SK-N-SH (cell line): ENCODE results near the gene DAGLB. TPM values are rescaled to one million over a fixed set of nuclear protein-coding genes. Genes with fewer than 3 reads are reported as not detected.
A peak's percentile ranks its signal among the peaks of the same experiment; 100 is the strongest.

Experiments used
- CTCF ChIA-PET: fragments of 300-600, 350-600 bp; formaldehyde crosslinking; extraction: SDS; loops from one replicate; lab custom pipeline; 2021; lab: Yijun Ruan, JAX
- POLR2A ChIA-PET: fragments of 350-600 bp; sonication (Branson Sonifier 250); formaldehyde crosslinking; extraction: SDS; loops from one replicate; lab custom pipeline; 2020; ENCODE audit warnings: antibody characterized with exemption, inconsistent platforms; lab: Yijun Ruan, JAX
- DNase-seq: peaks from one replicate; pipeline ENCODE4 v3.0.0; 2012
- H2AFZ ChIP-seq: fragments of 200-600 bp; sonication (generic); 2 replicates; pipeline ENCODE4 v1.8.1; 2016; ENCODE audit warnings: antibody characterized with exemption, mild to moderate bottlenecking, low read depth
- H3F3A ChIP-seq: fragments of 200-600 bp; sonication (generic); replicated peaks from 2 replicates; pipeline ENCODE3; 2016; ENCODE audit warnings: antibody characterized with exemption, mild to moderate bottlenecking; ENCODE audit not compliant: insufficient read depth
- H3K27ac ChIP-seq, 2 experiments: fragments of 200-500 bp in 1 of 2; fragments of 200-600 bp in 1 of 2; sonication (Bioruptor generic) in 1 of 2; sonication (generic), shearing (Covaris generic) in 1 of 2; 2 replicates each; pipeline versions ENCODE4 v1.5.1 to v1.6.1; 2014 to 2016; ENCODE audit warnings: low read depth in 2 of 2, inconsistent platforms in 1 of 2, low read length in 1 of 2, mild to moderate bottlenecking in 1 of 2, mixed read lengths in 1 of 2
- H3K27me3 ChIP-seq: fragments of 200-600 bp; sonication (generic), shearing (Covaris generic); 2 replicates; pipeline ENCODE4 v1.6.1; 2016; ENCODE audit warnings: mixed run types; ENCODE audit not compliant: insufficient read depth
- H3K36me3 ChIP-seq, 2 experiments: fragments of 200-500 bp in 1 of 2; fragments of 200-600 bp in 1 of 2; sonication (Bioruptor generic) in 1 of 2; sonication (generic) in 1 of 2; replicated peaks in 1 of 2; 2 replicates each; pipeline versions ENCODE3 to v1.5.1; 2014 to 2016; ENCODE audit warnings: low read length in 1 of 2, mild to moderate bottlenecking in 1 of 2; ENCODE audit not compliant: insufficient read depth in 2 of 2, control insufficient read depth in 1 of 2
- H3K4me1 ChIP-seq, 2 experiments: fragments of 200-500 bp in 1 of 2; fragments of 200-600 bp in 1 of 2; sonication (Bioruptor generic) in 1 of 2; sonication (generic), shearing (Covaris generic) in 1 of 2; 2 replicates each; pipeline versions ENCODE4 v1.5.1 to v1.6.1; 2014 to 2016; ENCODE audit warnings: low read depth in 1 of 2, low read length in 1 of 2, mixed run types in 1 of 2; ENCODE audit not compliant: insufficient read depth in 2 of 2, control insufficient read depth in 1 of 2
- H3K4me2 ChIP-seq: fragments of 200-600 bp; sonication (generic), shearing (Covaris generic); 2 replicates; pipeline ENCODE4 v1.6.1; 2017; ENCODE audit warnings: mixed run types
- H3K4me3 ChIP-seq, 2 experiments: fragments of 200-500 bp in 1 of 2; fragments of 200-600 bp in 1 of 2; sonication (Bioruptor generic) in 1 of 2; sonication (generic), shearing (Covaris generic) in 1 of 2; 2 replicates each; pipeline versions ENCODE4 v1.5.1 to v1.8.1; 2014 to 2016; ENCODE audit warnings: low read depth in 2 of 2, inconsistent platforms in 1 of 2, low read length in 1 of 2, mild to moderate bottlenecking in 1 of 2, mixed read lengths in 1 of 2, moderate library complexity in 1 of 2
- H3K79me2 ChIP-seq: fragments of 200-600 bp; sonication (generic); 2 replicates; pipeline ENCODE4 v1.8.1; 2017; ENCODE audit warnings: mild to moderate bottlenecking; ENCODE audit not compliant: insufficient read depth
- H3K9ac ChIP-seq: fragments of 200-600 bp; sonication (generic); 2 replicates; pipeline ENCODE4 v1.6.1; 2017; ENCODE audit warnings: mixed run types
- H3K9me2 ChIP-seq: fragments of 200-600 bp; sonication (generic); 2 replicates; pipeline ENCODE4 v1.6.1; 2017; ENCODE audit warnings: mixed run types
- H3K9me3 ChIP-seq: fragments of 200-600 bp; sonication (generic); 2 replicates; pipeline ENCODE4 v1.6.1; 2017; ENCODE audit warnings: mixed run types, mild to moderate bottlenecking, moderate library complexity
- H4K20me1 ChIP-seq: fragments of 200-600 bp; sonication (generic); 2 replicates; pipeline ENCODE4 v1.6.1; 2017; ENCODE audit warnings: mild to moderate bottlenecking, mixed run types; ENCODE audit not compliant: insufficient read depth
- IRF3 ChIP-seq: fragments of 150-350 bp; IDR thresholded peaks from 2 replicates; pipeline ENCODE4 v1.6.1; 2016; ENCODE audit warnings: mild to moderate bottlenecking, low read depth, low read length
- MAX ChIP-seq: IDR thresholded peaks from 2 replicates; pipeline ENCODE4 v1.4.0; 2012; ENCODE audit warnings: low read depth
- REST ChIP-seq: IDR thresholded peaks from 2 replicates; pipeline ENCODE4 v1.6.1; 2012; ENCODE audit warnings: mild to moderate bottlenecking, low read depth, low read length, moderate library complexity
- USF1 ChIP-seq: IDR thresholded peaks from 2 replicates; pipeline ENCODE4 v1.4.0; 2012; ENCODE audit warnings: low read depth, borderline replicate concordance
- WGBS: methylation state at CpG from one replicate; pipeline ENCODE4 v1.1.6; 2017; ENCODE audit warnings: low lambda C conversion rate; 5-methylcytosine and 5-hydroxymethylcytosine counted together
- polyA plus RNA-seq, 3 experiments: library from polyadenylated mRNA; depleted of rRNA; stranded (reverse); fragments of >200 nt; gene quantifications; 2 replicates each; pipeline ENCODE4 v1.2.3, GENCODE V29; 2012

The DAGLB gene
- polyA plus RNA-seq, 1 of the 3 experiments (the other 2 are of a cell fraction), result 24.1 TPM

GRCh38 chr7:6385909-6386560 is 61.7 kb downstream of the DAGLB start:
- CTCF ChIA-PET, result interaction anchor here (1.3 kb wide), 2 partner anchors 26 to 37 kb away, joined by 3 read pairs; no protein-coding TSS in a partner anchor

More at GRCh38 chr7:6385909-6386560, 61.7 kb downstream of the DAGLB start:
- Histone ChIP-seq H3K36me3 (peaks cover 14 to 47% of the 10 kb centered on the region in 2 experiments), H3K4me1 (peaks cover 3 to 25% of the 10 kb centered on the region in 2 experiments), H3K4me2 (peak overlapping the region; percentile 54), H3F3A (peaks cover 55% of the 10 kb centered on the region), H3K9ac (0 out of 2 replicates have a peak overlapping the region, but pooled peaks have one; percentile 4), H3K9me3 (no peaks in the 10 kb centered on the region), H2AFZ (no peak overlapping the region), H3K27me3 (no peaks in the 10 kb centered on the region), H3K27ac (peak overlapping the region in 1 of 2 experiments; percentile 84; a peak in 2 of 4 replicates), H3K4me3 (no peak overlapping the region), H3K9me2 (no peaks in the 10 kb centered on the region), H4K20me1 (peaks cover 99% of the 10 kb centered on the region), H3K79me2 (peaks cover 99% of the 10 kb centered on the region)
- POLR2A ChIA-PET, result no interaction called here
- WGBS, result 90% methylated on average over 4 of the region's 4 CpGs
- TF ChIP-seq USF1 (no peak), MAX (no peak), IRF3 (no peak), REST (no peak)
- no peak for DNase-seq
